NOMO-1 (cell line): ENCODE measurements around the gene TPPP3.
A peak's percentile ranks its signal among the peaks of the same experiment; 100 is the strongest.
"Not testable (repeated sequence)": the region's sequence is repeated elsewhere in the genome, so short reads cannot be mapped to it uniquely, and the experiment has no call there.

Source experiments
- DNase-seq, 2 experiments: peaks; one replicate each; lab custom pipeline; 2025; ENCODE audit not compliant: unreplicated experiment in 2 of 2; lab: John Stamatoyannopoulos, UW

Gene TPPP3

GRCh38 chr16:67426950-67427349 is 33.7 kb upstream of the TPPP3 start:
- DNase-seq, result no peak

- no peak for DNase-seq
These were observed 32.7 kb upstream of the TPPP3 start for GRCh38 chr16:67426022-67426421.

GRCh38 chr16:67425580-67425979 is 32.3 kb upstream of the TPPP3 start:
- DNase-seq, result no peak

GRCh38 chr16:67425061-67425460 is 31.8 kb upstream of the TPPP3 start:
- no peak for DNase-seq

GRCh38 chr16:67424261-67424615 is 30.9 kb upstream of the TPPP3 start:
- no peak for DNase-seq

GRCh38 chr16:67423611-67424260 is 30.4 kb upstream of the TPPP3 start:
- no peak for DNase-seq

GRCh38 chr16:67423015-67423414 is 29.7 kb upstream of the TPPP3 start:
- DNase-seq, result no peak

- DNase-seq, result no peak
These were observed 27.7 kb upstream of the TPPP3 start for GRCh38 chr16:67421030-67421429.

- DNase-seq, result no peak
These were observed 26.6 kb upstream of the TPPP3 start for GRCh38 chr16:67419931-67420330.

GRCh38 chr16:67419502-67419901 is 26.2 kb upstream of the TPPP3 start:
- no peak for DNase-seq

- no peak for DNase-seq
These were observed 24.2 kb upstream of the TPPP3 start for GRCh38 chr16:67417333-67418061.

- DNase-seq, result peak; percentile 17 to 29
These were observed 22.8 kb upstream of the TPPP3 start, which contains the start of gene ZDHHC1 for GRCh38 chr16:67415872-67416793. ZDHHC1 (minus strand) TSS chr16:67416477; CDS start chr16:67407775, 8,702 bp downstream.

- not testable (repeated sequence) for DNase-seq
These were observed 22.1 kb upstream of the TPPP3 start for GRCh38 chr16:67415421-67415820.

GRCh38 chr16:67413978-67414911 is 20.9 kb upstream of the TPPP3 start:
- no peak for DNase-seq

- DNase-seq, result no peak
These were observed 19.0 kb upstream of the TPPP3 start for GRCh38 chr16:67412294-67412693.

GRCh38 chr16:67411339-67411738 is 18.0 kb upstream of the TPPP3 start:
- DNase-seq, result no peak

- DNase-seq, result no peak
These were observed 16.3 kb upstream of the TPPP3 start for GRCh38 chr16:67409631-67410030.

GRCh38 chr16:67407788-67408452 is 14.6 kb upstream of the TPPP3 start:
- no peak for DNase-seq

GRCh38 chr16:67407176-67407787 is 14.0 kb upstream of the TPPP3 start:
- no peak for DNase-seq
